Measurements from ENCODE around the gene DDX11. TPM values are rescaled to one million over a fixed set of nuclear protein-coding genes. Genes with fewer than 3 reads are reported as not detected.
"Not testable (repeated sequence)": the region's sequence is repeated elsewhere in the genome, so short reads cannot be mapped to it uniquely, and the experiment has no call there.

Gene DDX11
- total RNA-seq, 1 donor from 2014 or later: 5.1 TPM

- intact Hi-C loops (cut with micrococcal nuclease); H3K36me3 ChIP-seq: not testable (repeated sequence)
These were observed 25.8 kb downstream of the DDX11 start for GRCh38 chr12:31099434-31099833.

GRCh38 chr12:31100503-31101208 is 27.0 kb downstream of the DDX11 start:
- intact Hi-C loops (cut with micrococcal nuclease); H3K9me3 ChIP-seq (replicated peaks); H3K27ac ChIP-seq (replicated peaks); H3K4me1 ChIP-seq; DNase-seq; H3K4me3 ChIP-seq; H3K27me3 ChIP-seq (ENCODE audit: low read depth); H3K36me3 ChIP-seq: not testable (repeated sequence)

More at GRCh38 chr12:31099434-31099833, 25.8 kb downstream of the DDX11 start:
- H3K27me3 ChIP-seq (ENCODE audit: low read depth); DNase-seq; H3K9me3 ChIP-seq (replicated peaks); H3K4me1 ChIP-seq; H3K4me3 ChIP-seq; H3K27ac ChIP-seq (replicated peaks): not testable (repeated sequence)

- intact Hi-C loops (cut with micrococcal nuclease); H3K9me3 ChIP-seq (replicated peaks); H3K4me1 ChIP-seq; H3K36me3 ChIP-seq; H3K4me3 ChIP-seq; H3K27ac ChIP-seq (replicated peaks); DNase-seq; H3K27me3 ChIP-seq (ENCODE audit: low read depth): not testable (repeated sequence)
These were observed 28.5 kb downstream of the DDX11 start for GRCh38 chr12:31102125-31102524.

DNA sequence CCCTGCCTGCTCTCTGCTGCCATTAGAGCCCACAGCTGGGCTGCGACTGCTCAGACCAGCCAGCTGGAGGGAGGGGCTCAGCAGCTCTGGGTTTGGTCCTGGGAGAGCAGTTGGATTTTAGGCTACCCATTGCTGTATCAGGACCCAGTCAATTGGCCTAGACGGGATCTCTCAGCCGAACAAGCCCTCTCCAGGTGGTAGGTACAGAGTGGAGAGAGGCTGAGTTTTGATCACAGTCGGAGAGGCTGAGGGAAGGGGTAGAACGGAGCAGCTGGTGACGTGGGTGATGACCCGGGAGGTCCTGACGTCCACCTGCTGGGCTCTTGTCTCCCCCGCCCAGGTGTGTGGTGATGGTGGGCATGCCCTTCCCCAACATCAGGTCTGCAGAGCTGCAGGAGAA is 28.9 kb downstream of the DDX11 start:
- DNase-seq; H3K27ac ChIP-seq (replicated peaks); H3K27me3 ChIP-seq (ENCODE audit: low read depth); H3K9me3 ChIP-seq (replicated peaks); H3K36me3 ChIP-seq; H3K4me3 ChIP-seq; intact Hi-C loops (cut with micrococcal nuclease); H3K4me1 ChIP-seq: not testable (repeated sequence)

DNA sequence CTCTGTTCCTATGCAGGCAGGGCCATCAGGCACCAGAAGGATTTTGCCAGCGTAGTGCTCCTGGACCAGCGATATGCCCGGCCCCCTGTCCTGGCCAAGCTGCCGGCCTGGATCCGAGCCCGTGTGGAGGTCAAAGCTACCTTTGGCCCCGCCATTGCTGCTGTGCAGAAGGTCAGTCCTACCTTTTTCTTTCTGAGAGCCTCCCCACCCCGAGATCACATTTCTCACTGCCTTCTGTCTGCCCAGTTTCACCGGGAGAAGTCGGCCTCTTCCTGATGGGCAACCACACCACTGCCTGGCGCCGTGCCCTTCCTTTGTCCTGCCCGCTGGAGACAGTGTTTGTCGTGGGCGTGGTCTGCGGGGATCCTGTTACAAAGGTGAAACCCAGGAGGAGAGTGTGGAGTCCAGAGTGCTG is 29.9 kb downstream of the DDX11 start:
- H3K27ac ChIP-seq (replicated peaks); H3K4me1 ChIP-seq; H3K4me3 ChIP-seq; H3K36me3 ChIP-seq; H3K27me3 ChIP-seq (ENCODE audit: low read depth); intact Hi-C loops (cut with micrococcal nuclease); H3K9me3 ChIP-seq (replicated peaks); DNase-seq: not testable (repeated sequence)

DNA sequence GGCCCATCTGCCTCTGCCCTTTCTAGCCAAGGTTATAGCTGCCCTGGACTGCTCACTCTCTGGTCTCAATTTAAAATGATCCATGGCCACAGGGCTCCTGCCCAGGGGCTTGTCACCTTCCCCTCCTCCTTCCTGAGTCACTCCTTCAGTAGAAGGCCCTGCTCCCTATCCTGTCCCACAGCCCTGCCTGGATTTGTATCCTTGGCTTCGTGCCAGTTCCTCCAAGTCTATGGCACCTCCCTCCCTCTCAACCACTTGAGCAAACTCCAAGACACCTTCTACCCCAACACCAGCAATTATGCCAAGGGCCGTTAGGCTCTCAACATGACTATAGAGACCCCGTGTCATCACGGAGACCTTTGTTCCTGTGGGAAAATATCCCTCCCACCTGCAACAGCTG is 30.6 kb downstream of the DDX11 start:
- H3K4me1 ChIP-seq; H3K36me3 ChIP-seq; H3K27me3 ChIP-seq (ENCODE audit: low read depth); intact Hi-C loops (cut with micrococcal nuclease); H3K27ac ChIP-seq (replicated peaks); H3K4me3 ChIP-seq; DNase-seq; H3K9me3 ChIP-seq (replicated peaks): not testable (repeated sequence)

GRCh38 chr12:31104773-31105172 is 31.1 kb downstream of the DDX11 start:
- not testable (repeated sequence) for H3K4me1 ChIP-seq

GRCh38 chr12:31105668-31106067 is 32.0 kb downstream of the DDX11 start:
- Histone ChIP-seq H3K4me1 (no peaks in the 10 kb centered on the region), H3K9me3 (replicated peaks) (no peaks in the 10 kb centered on the region), H3K4me3 (no peak overlapping the region), H3K36me3 (no peaks in the 10 kb centered on the region), H3K27me3 (ENCODE audit: low read depth) (no peaks in the 10 kb centered on the region), H3K27ac (replicated peaks) (no peak overlapping the region)
- intact Hi-C loops (cut with micrococcal nuclease): no loop called here
- TF ChIP-seq CTCF (IDR thresholded peaks at IDR 0.05; ENCODE audit: borderline replicate concordance): no peak
- no peak for DNase-seq

More at GRCh38 chr12:31104773-31105172, 31.1 kb downstream of the DDX11 start:
- H3K36me3 ChIP-seq; DNase-seq; H3K4me3 ChIP-seq; H3K9me3 ChIP-seq (replicated peaks); intact Hi-C loops (cut with micrococcal nuclease); H3K27ac ChIP-seq (replicated peaks); H3K27me3 ChIP-seq (ENCODE audit: low read depth): not testable (repeated sequence)

- no peak for DNase-seq
- no peaks in the 10 kb centered on the region for H3K4me1 ChIP-seq
- no peaks in the 10 kb centered on the region for H3K27me3 ChIP-seq (ENCODE audit: low read depth)
- H3K9me3 ChIP-seq (replicated peaks): no peaks in the 10 kb centered on the region
- no peaks in the 10 kb centered on the region for H3K36me3 ChIP-seq
- H3K4me3 ChIP-seq: no peak overlapping the region
- H3K27ac ChIP-seq (replicated peaks): no peak overlapping the region
- TF ChIP-seq CTCF (IDR thresholded peaks at IDR 0.05; ENCODE audit: borderline replicate concordance): no peak
- intact Hi-C loops (cut with micrococcal nuclease): no loop called here
These were observed 32.6 kb downstream of the DDX11 start for GRCh38 chr12:31106101-31106803.

DNA sequence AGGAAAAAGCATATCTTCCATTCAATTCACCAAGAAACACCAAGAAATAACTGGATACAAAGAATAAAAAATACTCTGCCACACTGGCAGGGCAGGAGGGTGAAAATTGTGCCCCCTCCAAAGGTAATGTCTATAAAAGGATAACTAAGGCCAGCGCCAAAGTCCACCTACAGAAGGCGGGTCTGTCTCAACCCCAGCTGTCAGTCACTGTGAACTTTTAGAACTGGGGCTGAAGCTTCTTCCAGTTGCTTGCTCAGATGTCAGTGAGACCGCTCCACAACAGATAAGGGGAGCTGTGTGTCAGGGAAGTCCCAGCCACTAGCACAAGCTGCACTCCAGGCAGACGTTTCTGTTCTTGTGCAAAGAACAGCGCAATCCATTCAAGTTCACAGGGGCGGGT is 36.1 kb downstream of the DDX11 start:
- H3K4me3 ChIP-seq; H3K9me3 ChIP-seq (replicated peaks); DNase-seq; H3K27ac ChIP-seq (replicated peaks); H3K36me3 ChIP-seq; intact Hi-C loops (cut with micrococcal nuclease); H3K4me1 ChIP-seq: not testable (repeated sequence)
- peaks cover 14% of the 10 kb centered on the region for H3K27me3 ChIP-seq (ENCODE audit: low read depth)

DNA sequence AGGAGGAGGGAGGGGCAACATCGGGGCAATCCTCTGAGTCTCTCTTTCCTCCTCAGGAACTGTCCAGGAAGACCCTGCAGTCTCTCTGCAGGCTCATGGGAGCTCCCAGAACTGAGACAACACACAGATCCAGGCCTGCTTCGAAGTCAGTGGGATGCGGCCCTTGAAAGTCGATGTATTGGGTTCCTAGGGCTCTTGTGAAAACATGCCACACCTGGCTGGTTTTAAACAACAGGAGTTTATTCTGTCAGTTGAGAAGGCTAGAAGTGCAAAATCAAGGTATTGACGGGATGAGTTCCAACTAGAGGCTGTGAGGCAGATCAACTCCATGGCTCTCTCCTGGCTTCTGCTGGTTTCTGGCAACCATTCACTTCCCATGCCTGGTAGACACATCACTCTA is 36.6 kb downstream of the DDX11 start:
- H3K4me1 ChIP-seq; H3K4me3 ChIP-seq; H3K36me3 ChIP-seq; DNase-seq; H3K9me3 ChIP-seq (replicated peaks); H3K27ac ChIP-seq (replicated peaks); intact Hi-C loops (cut with micrococcal nuclease): not testable (repeated sequence)
- H3K27me3 ChIP-seq (ENCODE audit: low read depth): peaks cover 19% of the 10 kb centered on the region

DNA sequence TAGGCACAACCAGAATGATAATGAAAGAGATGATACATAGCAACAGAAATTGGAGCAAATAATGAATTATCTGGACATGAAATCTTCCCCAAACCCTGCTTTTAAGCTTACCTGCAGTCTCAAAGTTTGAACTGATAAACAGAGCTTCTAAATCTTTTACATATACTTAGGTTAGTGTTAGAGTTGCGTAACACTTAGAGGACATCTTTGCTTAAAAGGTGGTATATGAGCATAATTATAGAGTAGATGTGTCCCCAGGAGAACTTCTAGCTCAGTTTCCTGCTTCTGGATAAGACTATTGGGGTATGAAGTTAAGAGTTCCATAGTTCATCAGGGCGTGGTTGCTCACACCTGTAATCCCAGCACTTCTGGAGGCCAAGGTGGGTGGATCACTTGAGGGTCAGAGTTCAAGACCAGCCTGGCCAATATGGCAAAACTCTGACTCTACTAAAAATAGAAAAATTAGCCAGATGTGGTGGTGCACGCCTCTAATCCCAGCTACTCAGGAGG is 41.5 kb downstream of the DDX11 start:
- intact Hi-C loops (cut with micrococcal nuclease); H3K4me3 ChIP-seq; H3K27ac ChIP-seq (replicated peaks); DNase-seq; H3K9me3 ChIP-seq (replicated peaks); H3K36me3 ChIP-seq: not testable (repeated sequence)
- Histone ChIP-seq H3K27me3 (ENCODE audit: low read depth) (peaks cover 61% of the 10 kb centered on the region), H3K4me1 (peaks cover 27% of the 10 kb centered on the region)

All from left ventricle myocardium inferior (tissue), 1 donor.